Spleen (tissue), 7 donors: Measurements from ENCODE around the gene KCNG4.

Experiments
- CTCF ChIP-seq, 11 experiments: fragments of 200-600 bp in 7 of 11; fragments of 450-650 bp in 4 of 11; sonication (generic) in 4 of 11; IDR thresholded peaks in 8 of 11; conservative IDR thresholded peaks in 3 of 11; 1 replicate in 7 of 11; 2 replicates in 4 of 11; pipeline versions ENCODE4 v1.4.0 to v1.8.0; 2016 to 2021; ENCODE audit warnings: antibody characterized with exemption in 11 of 11, inconsistent platforms in 4 of 11, mild to moderate bottlenecking in 1 of 11
- POLR2A ChIP-seq, 3 donors: fragments of 450-650 bp; IDR thresholded peaks; one replicate each; pipeline ENCODE4 v1.5.1; 2017; ENCODE audit warnings: antibody characterized with exemption in 3 of 3, mild to moderate bottlenecking in 1 of 3
- POLR2AphosphoS5 ChIP-seq, 3 donors: sonication (generic); formaldehyde crosslinking; IDR thresholded peaks; one replicate each; pipeline ENCODE4 v1.5.1; 2017; ENCODE audit warnings: antibody characterized with exemption in 3 of 3
- donor health status: DM: no; HTN: no; CAD: no; lungs with moderate emphysema.
- donor health status: DM: no; HTN: no; CAD: no.
- donor health status: DM: no; HTN: no; CAD: no.

- TF ChIP-seq POLR2A (IDR thresholded peaks at IDR 0.05) (no peak), CTCF (IDR thresholded peaks at IDR 0.05 in 8 of 11, conservative IDR thresholded peaks at IDR 0.05 in 3 of 11) (no peak), POLR2AphosphoS5 (IDR thresholded peaks at IDR 0.05) (peak in 2 of 3 donors; percentile 67 to 70)
Measured at GRCh38 chr16:84199861-84200260, 40.0 kb downstream of the KCNG4 start.
